GM21360 (cell line): ENCODE data around the gene CTSE.

Experiments used
- ATAC-seq: cut with Tn5 transposase; IDR thresholded peaks from one replicate; pipeline ENCODE4 v1.9.1; 2021; ENCODE audit warnings: mild to moderate bottlenecking, moderate library complexity; ENCODE audit not compliant: unreplicated experiment

CTSE gene

DNA sequence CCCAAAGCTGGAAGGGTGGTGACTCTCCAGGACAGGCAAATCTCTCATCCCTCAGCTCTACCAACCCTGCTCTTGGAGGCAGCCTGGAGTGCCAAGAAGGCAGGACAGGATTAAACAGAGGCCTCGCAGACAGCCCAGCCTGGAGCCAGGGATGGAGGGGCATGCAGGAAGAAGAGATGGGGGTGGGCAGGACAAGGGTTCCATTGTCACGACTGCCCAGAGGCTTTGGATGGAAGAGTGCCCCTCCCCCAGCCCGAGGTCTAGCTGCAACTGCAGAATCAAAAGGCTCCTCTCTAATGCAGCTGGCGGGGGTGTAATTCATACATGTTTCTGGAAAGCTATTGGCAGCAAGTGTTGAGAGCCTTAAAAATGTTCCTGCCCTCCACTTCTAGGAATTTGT lies 29.3 kb downstream of the CTSE start:
- ATAC-seq, result no peak

DNA sequence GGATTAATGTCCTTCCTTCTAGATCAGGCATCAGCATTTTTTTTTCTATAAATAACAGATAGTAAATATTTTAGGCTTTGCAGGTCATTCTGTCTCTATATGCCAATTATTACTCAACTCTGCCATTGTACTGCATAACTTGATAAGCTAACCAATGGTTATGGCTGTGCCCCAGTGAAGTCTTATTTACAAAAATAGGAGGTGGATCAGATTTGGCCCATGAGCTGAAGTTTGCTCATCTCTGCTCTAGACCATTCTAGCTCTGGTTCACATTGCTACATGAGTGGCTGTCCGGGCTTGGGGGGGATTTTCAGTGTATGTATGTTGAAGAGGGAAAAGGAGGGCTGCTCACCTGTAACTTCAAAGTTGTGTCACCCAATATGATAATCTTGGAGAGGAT lies 30.6 kb downstream of the CTSE start:
- ATAC-seq, result no peak

DNA sequence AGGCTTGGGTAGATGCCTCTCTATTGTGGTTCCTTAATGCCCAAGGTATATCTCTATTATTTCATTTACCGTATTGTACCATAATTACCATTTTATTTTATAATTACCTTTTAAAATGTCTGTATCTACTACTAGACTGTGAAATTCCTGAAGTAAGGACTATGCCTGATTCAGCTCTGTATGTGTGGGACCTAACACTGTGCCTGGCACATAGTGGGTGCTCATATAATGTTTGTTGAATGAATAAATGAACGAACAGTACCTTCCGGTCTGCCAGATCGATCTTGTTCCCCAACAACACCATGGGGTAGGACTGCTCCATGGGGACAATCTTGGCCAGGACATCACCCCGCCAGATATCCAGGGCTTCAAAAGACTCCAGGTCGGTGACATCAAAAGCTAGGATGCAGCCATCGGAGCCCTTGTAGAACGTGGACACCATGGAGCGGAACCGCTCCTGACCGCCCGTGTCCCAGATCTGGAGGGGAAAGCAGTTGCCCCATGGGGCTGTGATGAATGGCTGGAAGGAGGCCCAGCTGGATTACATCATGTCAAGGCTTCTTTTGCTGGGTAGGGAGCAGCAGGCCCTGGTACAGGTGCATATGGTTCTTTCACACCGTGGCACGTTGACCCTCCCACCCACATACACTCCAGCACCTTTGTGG lies 31.3 kb downstream of the CTSE start:
- ATAC-seq, result no peak

DNA sequence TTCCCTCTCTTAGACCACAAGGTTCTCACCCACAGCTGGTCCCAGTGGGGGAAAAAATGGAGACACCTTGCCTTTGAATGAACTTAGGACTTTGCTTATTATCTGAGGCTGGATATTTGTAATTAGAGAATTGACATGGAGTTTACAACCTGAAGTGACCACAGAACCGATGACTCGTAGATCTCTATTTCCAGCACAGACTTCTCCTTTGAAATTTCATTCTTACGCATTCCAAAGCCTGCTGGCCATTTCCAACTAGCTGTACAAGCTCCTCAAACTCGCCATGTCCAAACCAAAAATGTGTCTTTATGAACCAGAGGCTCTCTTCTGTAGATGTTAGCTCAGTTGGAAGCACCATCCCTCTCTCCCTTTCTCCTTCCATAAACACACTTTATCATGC lies 32.5 kb downstream of the CTSE start:
- no peak for ATAC-seq

DNA sequence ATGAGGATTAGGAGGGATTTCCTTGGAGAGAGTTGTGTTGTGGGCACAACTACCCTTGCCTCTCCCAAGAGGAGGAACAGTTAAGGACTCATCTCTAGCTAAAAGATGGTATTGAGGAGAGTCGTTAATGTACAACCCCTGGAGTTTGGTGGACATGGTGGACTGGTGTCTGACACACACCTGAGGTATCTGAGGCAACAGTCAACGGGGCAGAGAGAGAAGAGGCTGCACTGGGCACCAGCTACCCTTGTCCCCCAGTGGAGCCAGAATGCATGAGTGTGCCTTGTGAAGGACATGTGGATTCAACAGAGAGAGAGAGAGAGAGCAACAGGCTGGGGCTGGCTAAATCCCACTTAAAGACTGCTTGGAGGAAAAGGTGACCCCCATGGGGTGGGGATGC lies 33.5 kb downstream of the CTSE start:
- no peak for ATAC-seq

DNA sequence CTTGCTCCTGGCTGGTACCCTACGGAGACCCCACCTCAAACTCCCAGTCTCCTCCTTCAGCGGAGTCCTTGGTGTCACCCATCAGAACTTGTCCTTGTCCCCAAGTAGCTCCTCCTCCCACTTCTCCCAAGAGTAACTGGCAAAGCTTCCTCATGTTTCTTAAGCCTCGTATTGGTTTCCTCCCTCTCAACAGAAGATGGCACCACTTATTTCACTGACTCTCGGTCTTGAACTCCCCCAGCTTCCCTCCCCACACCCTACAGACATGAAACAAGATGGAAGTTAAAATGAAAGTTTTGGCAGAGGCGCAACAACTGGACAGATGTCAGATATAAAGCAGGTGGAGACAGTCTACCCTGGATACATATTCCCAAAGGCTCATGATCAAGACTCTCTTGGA lies 33.9 kb downstream of the CTSE start:
- ATAC-seq, result no peak

DNA sequence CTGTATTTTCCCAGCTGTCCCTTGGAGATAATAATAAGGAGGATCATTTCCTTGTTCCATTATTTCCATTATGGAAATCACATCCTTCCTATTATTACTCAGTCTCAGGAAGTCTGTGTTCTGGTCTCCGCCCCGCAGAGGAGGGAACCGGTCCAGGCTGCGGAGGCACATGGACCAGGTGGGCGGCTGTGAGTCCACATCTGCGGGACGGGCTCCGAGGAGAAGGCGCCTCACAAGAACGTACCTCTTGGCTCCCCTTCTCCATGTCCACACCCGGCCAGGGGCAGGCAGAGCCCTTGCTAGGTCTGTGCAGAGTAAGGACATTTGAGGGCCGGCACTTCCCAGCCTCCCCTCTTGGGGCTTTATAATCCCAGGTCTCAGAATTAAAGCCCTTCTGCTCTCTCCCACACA lies 35.1 kb downstream of the CTSE start:
- ATAC-seq, result no peak

DNA sequence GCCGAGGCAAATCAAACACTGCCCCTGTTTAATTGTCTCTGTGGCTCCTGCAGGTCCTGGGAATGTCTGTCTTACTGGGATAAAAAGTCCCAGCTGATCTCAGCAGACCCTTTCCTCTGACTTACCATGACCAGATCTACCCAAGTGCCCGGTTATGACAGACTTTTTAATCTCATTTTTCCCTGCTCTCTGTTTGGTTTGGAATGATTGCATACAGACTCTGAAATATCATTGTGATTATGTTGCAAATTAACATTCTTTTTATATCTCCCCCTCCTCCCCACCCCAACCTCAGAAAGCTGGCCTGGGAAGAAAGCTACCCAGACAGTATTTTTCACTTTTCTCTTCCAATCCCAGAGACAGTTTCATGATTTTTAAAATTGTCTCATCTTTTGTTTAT lies 36.8 kb downstream of the CTSE start:
- ATAC-seq, result no peak

DNA sequence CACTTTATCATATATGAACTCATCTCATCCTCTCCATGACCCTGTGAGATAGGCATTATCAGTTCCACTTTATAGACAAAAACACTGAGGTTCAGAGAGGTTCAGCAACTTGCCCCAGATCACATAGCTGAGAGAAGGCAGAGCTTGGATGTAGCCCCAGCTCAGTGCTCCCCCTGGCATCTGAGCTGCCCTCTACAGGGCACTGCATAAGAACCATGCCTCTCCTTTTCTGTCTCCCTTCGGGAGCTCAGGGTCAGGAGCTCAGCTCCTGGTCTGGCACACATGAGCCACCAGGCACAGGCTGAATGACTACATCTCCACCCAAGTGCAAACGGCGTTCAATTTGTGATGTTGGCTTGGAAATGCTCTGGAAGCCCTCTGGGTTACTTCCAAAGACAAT lies 37.4 kb downstream of the CTSE start:
- ATAC-seq, result no peak

DNA sequence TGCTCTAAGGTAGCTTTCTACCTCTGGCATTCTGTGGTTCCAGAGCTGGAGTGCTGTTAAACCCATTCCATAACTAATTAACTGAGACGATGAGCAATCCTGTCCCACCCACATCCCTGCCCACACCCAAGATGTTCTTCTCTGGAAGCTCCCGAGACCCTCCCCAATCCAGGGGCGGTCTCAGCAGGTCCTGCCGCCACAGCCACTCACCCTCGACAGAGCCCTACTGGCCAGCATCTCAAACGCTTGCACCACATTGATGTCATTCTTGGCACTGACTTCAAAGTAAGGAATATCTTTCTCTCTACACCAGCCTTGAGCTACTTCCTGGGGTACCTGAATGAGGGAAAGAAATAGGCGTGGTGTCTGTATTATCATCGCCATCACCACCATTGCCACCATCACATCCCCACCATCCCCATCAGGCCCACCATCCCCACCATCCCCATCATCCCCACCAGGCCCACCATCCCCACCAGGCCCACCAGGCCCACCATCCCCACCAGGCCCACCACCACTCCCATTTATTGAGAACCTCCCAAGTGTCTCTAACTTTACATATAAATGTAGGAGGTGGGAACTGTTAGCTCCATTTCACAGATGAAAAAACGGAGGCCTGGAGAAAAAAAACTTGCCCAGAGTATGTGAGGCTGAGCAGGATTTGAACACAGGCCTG lies 38.2 kb downstream of the CTSE start:
- ATAC-seq, result no peak

DNA sequence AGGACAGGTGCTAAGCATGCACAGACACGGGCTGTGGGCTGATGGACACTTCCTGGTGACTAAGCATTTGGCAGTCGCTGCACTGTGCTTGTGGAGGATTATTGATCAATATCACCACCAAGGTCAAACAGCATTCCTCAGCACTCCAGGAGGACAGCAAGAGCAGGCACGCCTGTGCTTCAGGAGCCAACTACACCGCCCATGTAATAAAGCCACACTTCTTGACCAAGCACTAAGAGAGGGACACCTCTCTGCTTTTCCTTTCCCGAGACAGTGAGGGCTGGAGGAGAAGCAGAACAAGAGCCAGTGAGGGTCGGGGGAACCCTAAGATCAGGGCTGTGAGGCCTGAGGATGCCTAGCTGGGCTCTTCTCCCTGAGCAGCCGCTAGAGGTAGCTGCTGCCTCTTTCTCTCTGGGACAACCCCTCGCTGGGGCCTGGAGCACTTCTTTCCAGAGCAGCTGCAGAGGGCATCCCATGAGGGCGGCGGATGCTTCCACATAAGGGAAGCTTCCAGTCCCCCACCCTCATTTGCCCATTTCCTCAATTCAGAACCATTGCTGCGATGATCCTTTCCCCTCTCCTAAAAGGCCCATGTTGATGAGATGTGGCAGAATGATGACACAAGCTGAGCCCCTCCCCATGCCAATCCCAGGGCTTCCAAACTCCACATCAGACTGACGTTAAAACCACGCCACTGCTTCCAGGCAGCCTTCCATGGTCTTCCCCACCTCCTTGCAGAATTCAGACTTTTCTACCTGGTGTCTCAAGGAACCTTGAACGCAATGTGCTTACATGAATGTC lies 39.6 kb downstream of the CTSE start:
- ATAC-seq, result no peak

DNA sequence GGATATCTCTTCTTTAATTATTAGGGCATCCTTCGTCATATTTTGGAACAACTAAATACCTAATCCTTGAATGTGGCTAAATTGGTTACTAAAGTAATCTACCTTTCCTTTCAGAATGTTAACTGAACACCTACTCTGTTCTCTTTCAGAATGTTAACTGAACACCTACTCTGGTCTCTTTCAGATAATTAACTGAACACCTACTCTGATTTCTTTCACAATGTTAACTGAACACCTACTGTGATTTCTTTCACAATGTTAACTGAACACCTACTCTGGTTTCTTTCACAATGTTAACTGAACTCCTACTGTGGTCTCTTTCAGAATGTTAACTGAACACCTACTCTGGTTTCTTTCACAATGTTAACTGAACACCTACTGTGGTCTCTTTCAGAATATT lies 42.4 kb downstream of the CTSE start:
- ATAC-seq, result no peak

DNA sequence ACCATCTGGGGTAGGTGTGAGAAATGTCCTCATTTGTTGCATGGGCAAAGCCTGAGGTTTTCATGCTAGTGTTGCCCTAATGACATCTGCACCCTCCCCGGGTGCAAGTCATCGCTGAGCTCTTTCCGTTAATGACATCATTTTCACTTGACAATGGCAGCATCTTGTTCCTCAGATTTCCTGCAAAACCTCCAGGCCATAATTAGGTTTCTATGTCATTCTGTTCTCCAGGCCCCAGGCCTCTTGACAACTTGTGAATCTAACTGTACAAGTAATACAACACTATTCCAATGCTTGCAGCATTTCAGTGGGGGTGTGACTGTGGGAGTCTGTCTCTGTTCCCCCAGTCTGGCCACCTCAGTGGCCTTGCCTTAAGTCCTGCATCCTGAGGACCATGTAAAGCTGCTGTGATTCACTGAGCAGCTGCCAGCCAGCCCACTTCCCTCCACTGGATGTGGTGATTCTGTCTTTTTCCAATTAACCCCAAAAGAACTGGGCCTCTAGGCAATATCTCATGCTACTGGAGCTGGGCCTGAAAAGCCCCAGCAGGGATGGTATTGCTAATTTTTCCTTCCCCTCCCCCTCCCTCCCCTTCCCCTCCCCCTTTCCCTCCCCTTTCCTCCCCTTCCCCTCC lies 43.3 kb downstream of the CTSE start:
- ATAC-seq, result no peak

DNA sequence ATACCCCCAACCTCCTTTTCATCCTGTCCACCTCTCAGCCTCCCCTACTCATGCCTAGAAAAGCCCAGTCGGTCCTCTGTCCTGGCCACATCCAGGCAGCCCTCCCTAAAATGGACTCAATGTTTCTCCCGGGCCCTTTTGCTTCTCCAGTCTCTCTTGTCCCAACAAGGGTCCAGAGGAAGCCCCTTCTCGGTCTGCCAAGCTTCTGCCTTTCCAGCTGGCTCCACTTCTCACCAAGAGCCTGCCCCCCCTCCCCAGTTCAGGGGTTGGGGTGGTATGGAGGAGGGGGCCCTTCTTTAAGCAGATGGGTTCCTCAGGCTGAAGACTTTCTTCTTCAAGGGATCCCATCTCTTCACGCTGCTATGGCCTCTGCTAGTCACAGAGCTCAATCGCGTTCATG lies 44.4 kb downstream of the CTSE start:
- ATAC-seq, result no peak

DNA sequence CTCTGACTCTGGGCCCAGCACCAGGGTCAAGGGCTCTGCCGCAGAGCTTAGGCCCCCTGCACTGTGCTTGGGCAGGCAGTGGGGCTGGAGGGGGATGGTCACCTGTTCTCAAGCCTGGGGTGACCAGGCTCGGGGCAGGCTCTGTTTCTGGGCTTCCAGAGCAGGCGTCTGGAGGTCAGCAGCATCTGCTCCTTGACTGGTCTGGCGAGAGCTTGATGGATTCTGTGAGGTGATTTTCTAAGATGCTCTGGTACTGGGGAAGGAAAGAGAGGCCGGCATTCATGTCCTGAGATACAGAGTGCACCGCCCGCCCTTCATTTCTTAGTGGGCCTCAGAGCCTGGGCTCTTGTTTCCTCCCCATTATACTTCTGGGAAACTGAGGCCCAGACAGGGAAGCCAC lies 45.0 kb downstream of the CTSE start:
- no peak for ATAC-seq

DNA sequence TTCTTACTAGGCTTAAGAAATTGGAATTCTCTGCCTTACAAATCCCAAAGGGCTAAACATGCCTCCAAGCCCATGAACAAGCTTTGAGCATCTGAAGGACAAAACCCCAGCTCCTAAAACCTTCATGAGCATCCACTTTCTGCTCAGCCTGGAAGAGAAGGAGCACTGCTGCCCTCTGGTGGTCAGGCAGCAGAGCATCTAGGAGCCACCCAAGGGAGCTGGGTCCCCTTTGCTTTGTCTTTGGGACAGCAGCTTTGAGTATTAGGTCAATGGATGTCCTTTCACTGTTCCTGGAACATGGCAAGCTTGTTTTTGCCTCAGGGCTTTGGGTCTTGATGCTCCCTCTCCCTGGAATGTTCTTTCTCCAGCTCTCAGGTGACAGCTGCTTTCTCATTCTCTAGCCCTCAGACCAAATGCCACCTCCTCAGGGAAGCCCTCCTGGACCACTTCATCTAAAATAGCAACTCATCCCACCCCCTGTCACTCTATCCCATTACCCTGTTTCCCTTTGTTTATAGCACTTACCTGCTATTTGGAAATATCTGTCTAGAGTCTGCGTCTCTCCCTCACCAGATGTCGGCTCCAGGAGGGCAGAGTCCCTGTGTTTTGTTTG lies 46.2 kb downstream of the CTSE start:
- no peak for ATAC-seq

DNA sequence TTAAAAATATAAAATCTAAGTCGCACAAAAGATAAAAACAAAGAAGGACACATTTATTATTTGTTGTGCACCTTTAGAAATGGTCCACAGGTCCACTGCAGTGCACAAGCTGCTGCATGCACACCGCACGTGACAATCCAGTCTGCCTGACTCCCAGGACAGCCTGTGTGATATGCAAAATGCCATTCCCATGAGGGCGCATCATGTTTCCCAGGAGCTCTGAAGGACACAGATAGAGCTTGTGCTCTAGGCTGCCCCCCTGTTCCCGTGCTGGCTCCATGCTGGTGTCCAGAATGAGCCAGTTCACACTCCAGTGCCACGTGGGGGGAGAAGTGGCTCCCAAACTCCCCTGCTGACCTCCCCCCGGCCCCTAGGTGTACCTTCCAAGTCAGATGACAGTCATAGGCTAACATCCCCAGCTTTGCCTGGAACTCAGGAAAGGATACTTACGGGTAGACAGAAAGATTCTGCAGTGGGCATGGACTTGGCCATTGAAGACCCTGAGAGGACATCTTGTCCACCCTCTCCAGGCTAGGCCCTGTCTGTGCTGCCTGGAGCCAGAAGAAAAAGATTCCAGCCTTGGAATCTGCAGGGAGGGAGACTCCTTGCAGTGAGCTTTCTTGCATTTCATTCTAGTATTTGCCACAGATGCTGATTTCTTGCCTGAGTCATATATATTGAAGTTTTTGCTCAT lies 46.8 kb downstream of the CTSE start:
- ATAC-seq, result no peak

DNA sequence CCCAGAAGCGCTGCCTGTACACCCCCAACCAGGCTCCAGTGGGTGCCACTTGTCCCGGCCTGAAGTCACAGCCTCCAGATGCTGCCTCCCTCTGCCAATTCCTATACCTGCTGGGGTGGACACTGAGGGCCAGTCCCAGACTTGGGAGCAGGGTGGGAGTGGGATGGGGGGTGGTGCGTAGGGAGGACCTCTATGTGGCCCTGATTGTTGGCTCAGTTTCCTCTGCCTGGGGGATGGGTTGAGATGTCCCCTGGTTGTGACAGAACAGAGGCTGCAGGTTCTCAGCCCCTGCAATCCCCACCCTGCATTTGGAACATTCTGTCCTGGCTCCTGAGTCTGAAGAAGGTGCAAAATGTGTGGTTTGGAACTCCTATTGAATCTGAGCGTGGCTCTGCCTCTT lies 47.7 kb downstream of the CTSE start:
- ATAC-seq, result no peak

DNA sequence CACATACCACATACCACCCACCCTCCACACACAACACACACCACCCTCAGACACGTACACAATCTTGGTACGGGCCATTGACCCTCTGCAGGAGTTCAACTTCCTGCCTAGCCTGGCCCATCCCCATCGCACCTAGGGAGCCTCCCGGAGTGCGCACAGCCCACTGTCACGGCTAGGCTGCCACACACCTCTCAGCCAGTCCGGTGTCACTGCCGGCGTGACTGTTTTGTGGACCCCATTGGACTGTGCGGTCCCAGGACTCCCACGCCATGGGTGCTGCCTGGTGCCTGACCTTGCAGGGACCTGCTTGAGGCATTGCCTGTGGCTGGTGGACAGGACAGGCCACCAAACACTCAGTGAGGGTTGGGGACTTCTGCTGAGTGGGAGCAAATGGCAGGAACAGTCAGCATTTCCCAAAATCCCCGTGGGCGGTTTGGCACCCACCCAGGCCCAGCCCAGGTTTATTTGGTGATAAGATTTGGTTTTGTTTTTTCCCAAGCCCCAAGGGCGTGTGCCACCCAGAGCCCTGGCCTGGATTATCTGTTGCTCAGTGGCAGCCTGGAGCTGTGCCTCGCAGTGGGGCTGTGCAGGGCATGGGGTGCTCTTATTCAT lies 48.2 kb downstream of the CTSE start:
- no peak for ATAC-seq

DNA sequence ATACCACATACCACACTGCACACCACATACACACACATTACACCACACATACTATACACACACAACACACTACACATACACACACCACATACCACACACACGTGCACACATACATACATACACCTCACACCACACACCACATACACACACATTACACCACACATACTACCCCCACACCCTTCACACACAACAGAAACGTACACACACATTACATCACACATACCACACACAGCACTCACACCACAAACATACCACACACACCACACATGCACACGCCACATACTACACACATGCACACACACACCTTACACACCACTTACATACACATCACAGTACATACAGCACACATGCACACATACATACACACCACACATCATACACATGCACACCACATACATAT lies 49.0 kb downstream of the CTSE start:
- no peak for ATAC-seq
